GDM1 (cell line): ENCODE measurements around the gene RHBDD1.
"Not testable (repeated sequence)": the region's sequence is repeated elsewhere in the genome, so short reads cannot be mapped to it uniquely, and the experiment has no call there.

Experiments
- DNase-seq: peaks from one replicate; lab custom pipeline; 2025; lab: John Stamatoyannopoulos, UW

RHBDD1 gene

GRCh38 chr2:226799976-226800940, 35.6 kb upstream of the RHBDD1 start:
- DNase-seq, result no peak

GRCh38 chr2:226800941-226801784, 34.7 kb upstream of the RHBDD1 start:
- DNase-seq, result no peak

GRCh38 chr2:226802573-226802972, 33.3 kb upstream of the RHBDD1 start:
- peak; percentile 27 for DNase-seq

GRCh38 chr2:226803410-226803809, 32.4 kb upstream of the RHBDD1 start:
- no peak for DNase-seq

GRCh38 chr2:226813148-226813701, 22.6 kb upstream of the RHBDD1 start:
- DNase-seq, result no peak

- no peak for DNase-seq
These were observed 16.9 kb upstream of the RHBDD1 start for GRCh38 chr2:226818930-226819329.

- no peak for DNase-seq
These were observed 10.8 kb upstream of the RHBDD1 start for GRCh38 chr2:226825056-226825455.

GRCh38 chr2:226828191-226828590, 7.7 kb upstream of the RHBDD1 start:
- no peak for DNase-seq

- DNase-seq, result no peak
These were observed 5.9 kb upstream of the RHBDD1 start for GRCh38 chr2:226829721-226830631.

- no peak for DNase-seq
These were observed 4.6 kb upstream of the RHBDD1 start for GRCh38 chr2:226831266-226831665.

- DNase-seq, result no peak
These were observed 3.8 kb upstream of the RHBDD1 start for GRCh38 chr2:226832061-226832460.

GRCh38 chr2:226834880-226835279, 974 bp upstream of the RHBDD1 start:
- not testable (repeated sequence) for DNase-seq

GRCh38 chr2:226835420-226835795, 446 bp upstream of the RHBDD1 start:
- no peak for DNase-seq

GRCh38 chr2:226836548-226836885, 663 bp downstream of the RHBDD1 start:
- no peak for DNase-seq

GRCh38 chr2:226837334-226837733, 1.5 kb downstream of the RHBDD1 start:
- DNase-seq, result no peak

GRCh38 chr2:226837787-226838603, 2.1 kb downstream of the RHBDD1 start:
- DNase-seq, result no peak

- DNase-seq, result no peak
These were observed 2.9 kb downstream of the RHBDD1 start for GRCh38 chr2:226838722-226839121.

- DNase-seq, result no peak
These were observed 3.3 kb downstream of the RHBDD1 start for GRCh38 chr2:226839161-226839560.

- no peak for DNase-seq
These were observed 4.1 kb downstream of the RHBDD1 start for GRCh38 chr2:226839951-226840350.

- not testable (repeated sequence) for DNase-seq
These were observed 7.1 kb downstream of the RHBDD1 start for GRCh38 chr2:226843001-226843400.
